ENCODE data around the gene ACSF3.

- TF ChIP-seq POLR2AphosphoS5 (IDR thresholded peaks at IDR 0.05; ENCODE audit: low read depth, low read length) (no peak), ATF3 (IDR thresholded peaks at IDR 0.05) (no peak), CTCF (IDR thresholded peaks at IDR 0.05 in 2 of 3, conservative IDR thresholded peaks at IDR 0.05 in 1 of 3; ENCODE audit: borderline replicate concordance in 1 of 3, insufficient read depth in 1 of 3, low read depth in 2 of 3, low read length in 2 of 3) (no peak), REST (IDR thresholded peaks at IDR 0.05; ENCODE audit: low read depth) (no peak), EGR1 (IDR thresholded peaks at IDR 0.05; ENCODE audit: low read depth) (no peak), EZH2 (IDR thresholded peaks at IDR 0.05) (no peak), POLR2A (IDR thresholded peaks at IDR 0.05; ENCODE audit: borderline replicate concordance, extremely low read depth, insufficient read depth, insufficient read length) (no peak), ZBTB33 (IDR thresholded peaks at IDR 0.05; ENCODE audit: extremely low read depth, insufficient replicate concordance, low read length) (no peak), CBX3 (IDR thresholded peaks at IDR 0.05; ENCODE audit: low read depth) (no peak), EZH2phosphoT487 (IDR thresholded peaks at IDR 0.05; ENCODE audit: borderline replicate concordance) (no peak)
Measured at GRCh38 chr16:89095491-89095951, 1.9 kb downstream of the ACSF3 start.
